Activated B cell treated with CpG ODN at 0.5 μM for 24 hours (primary cell): ENCODE results near the gene INAVA. TPM values are rescaled to one million over a fixed set of nuclear protein-coding genes. Genes with fewer than 3 reads are reported as not detected.
"Not testable (repeated sequence)": the region's sequence is repeated elsewhere in the genome, so short reads cannot be mapped to it uniquely, and the experiment has no call there.

Experiments
- ATAC-seq: fragments of 200-7000 bp; cut with Tn5 transposase; one replicate; pipeline ENCODE4 v1.10.0; 2021; ENCODE audit warnings: low read depth, mild to moderate bottlenecking, moderate library complexity
- CTCF ChIA-PET: fragments of 350-600 bp; sonication (Branson Sonifier 250); formaldehyde crosslinking; loops from one replicate; lab custom pipeline; 2021; ENCODE audit warnings: antibody characterized with exemption; lab: Charles Lee
- POLR2A ChIA-PET: fragments of 350-600 bp; sonication (Branson Sonifier 250); formaldehyde crosslinking; loops from one replicate; lab custom pipeline; 2021; ENCODE audit warnings: antibody characterized with exemption; lab: Charles Lee
- DNase-seq: peaks from one replicate; pipeline ENCODE4 v3.0.0; 2022
- H3K27ac Mint-ChIP-seq: one replicate; pipeline ENCODE4 v1.8.0; 2020; ENCODE audit warnings: mixed read lengths
- H3K27me3 Mint-ChIP-seq: one replicate; pipeline ENCODE4 v1.8.0; 2021; ENCODE audit warnings: mixed read lengths
- H3K36me3 Mint-ChIP-seq: one replicate; pipeline ENCODE4 v1.8.0; 2021; ENCODE audit warnings: low read depth, mixed read lengths
- H3K4me1 Mint-ChIP-seq: one replicate; pipeline ENCODE4 v1.8.0; 2021; ENCODE audit warnings: mixed read lengths
- H3K4me3 Mint-ChIP-seq: one replicate; pipeline ENCODE4 v1.8.0; 2020; ENCODE audit warnings: mild to moderate bottlenecking, mixed read lengths
- H3K9me3 Mint-ChIP-seq: one replicate; pipeline ENCODE4 v1.8.0; 2020; ENCODE audit warnings: mixed read lengths
- intact Hi-C: fragments of 100-400 bp; cut with micrococcal nuclease; formaldehyde crosslinking; loops from one replicate; pipeline ENCODE4 v1.15.1; 2024
- total RNA-seq: library from RNA; stranded (reverse); gene quantifications from 2 replicates; pipeline ENCODE4 v1.2.3, GENCODE V29; 2022
- TF ChIP-seq, protein P1 (sequence below): fragments of 200-600 bp; IDR thresholded peaks from one replicate; pipeline ENCODE4 v1.8.0; 2022; ENCODE audit warnings: antibody characterized with exemption, mild to moderate bottlenecking

INAVA gene
- total RNA-seq, 1 donor from 2014 or later, result 0.44 TPM

DNA sequence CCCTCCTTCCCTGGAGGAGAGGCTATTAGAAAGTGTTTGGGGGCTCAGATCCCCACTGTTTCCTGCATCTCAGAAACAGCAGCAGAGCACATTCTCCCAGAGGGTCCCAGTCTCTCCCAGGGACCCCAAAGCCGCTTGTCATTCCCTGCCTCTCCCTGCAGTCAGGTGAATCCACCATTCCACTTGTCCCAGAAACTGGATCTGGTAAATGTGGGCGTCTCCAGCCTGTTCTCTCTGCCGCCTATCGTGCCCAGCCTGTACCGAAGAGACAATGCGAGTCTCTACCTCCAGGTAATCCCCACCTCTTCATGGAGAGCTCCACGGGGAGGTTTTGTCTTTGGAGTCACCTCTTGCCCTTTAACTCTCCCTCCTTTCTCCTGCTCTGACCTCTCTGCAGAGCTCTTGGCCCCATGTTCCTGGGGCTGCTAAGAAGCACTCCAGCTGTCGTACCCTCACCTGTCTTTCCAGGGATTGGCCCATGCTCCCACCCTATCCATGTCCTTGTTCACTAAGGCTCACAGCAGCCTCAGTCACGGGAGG, 26.9 kb downstream of the INAVA start:
- no peak for ATAC-seq
- Mint-ChIP-seq H3K27me3 (peaks cover 6% of the 10 kb centered on the region), H3K36me3 (no peaks in the 10 kb centered on the region), H3K27ac (no peak overlapping the region), H3K9me3 (no peaks in the 10 kb centered on the region), H3K4me1 (no peaks in the 10 kb centered on the region), H3K4me3 (no peak overlapping the region)
- intact Hi-C loops, result no loop called here
- TF ChIP-seq, protein P1, sequence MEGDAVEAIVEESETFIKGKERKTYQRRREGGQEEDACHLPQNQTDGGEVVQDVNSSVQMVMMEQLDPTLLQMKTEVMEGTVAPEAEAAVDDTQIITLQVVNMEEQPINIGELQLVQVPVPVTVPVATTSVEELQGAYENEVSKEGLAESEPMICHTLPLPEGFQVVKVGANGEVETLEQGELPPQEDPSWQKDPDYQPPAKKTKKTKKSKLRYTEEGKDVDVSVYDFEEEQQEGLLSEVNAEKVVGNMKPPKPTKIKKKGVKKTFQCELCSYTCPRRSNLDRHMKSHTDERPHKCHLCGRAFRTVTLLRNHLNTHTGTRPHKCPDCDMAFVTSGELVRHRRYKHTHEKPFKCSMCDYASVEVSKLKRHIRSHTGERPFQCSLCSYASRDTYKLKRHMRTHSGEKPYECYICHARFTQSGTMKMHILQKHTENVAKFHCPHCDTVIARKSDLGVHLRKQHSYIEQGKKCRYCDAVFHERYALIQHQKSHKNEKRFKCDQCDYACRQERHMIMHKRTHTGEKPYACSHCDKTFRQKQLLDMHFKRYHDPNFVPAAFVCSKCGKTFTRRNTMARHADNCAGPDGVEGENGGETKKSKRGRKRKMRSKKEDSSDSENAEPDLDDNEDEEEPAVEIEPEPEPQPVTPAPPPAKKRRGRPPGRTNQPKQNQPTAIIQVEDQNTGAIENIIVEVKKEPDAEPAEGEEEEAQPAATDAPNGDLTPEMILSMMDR, result no peak
- POLR2A ChIA-PET, result no interaction called here
- CTCF ChIA-PET, result no interaction called here
- no peak for DNase-seq

DNA sequence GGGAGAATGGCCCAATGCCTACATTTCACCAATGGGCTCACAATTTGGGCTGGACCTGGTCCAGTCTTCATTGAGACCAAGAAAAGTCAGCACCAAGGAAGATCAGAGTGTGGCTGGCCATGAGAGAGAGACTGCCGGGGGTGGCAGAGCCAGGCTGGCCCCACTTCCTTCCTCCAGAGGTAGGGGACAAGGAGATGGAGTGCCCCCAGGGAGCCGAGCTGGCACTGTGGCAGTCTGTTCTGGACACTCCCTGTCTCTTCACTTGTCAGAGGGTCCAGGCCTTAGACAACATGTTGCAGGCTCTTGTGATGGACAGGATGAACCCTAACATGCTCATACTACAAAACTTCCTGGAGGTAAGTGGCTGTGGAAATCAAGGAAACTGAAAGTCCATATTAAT, 27.7 kb downstream of the INAVA start:
- ATAC-seq, result no peak
- H3K27me3 Mint-ChIP-seq, result peaks cover 6% of the 10 kb centered on the region
- POLR2A ChIA-PET, result no interaction called here
- CTCF ChIA-PET, result no interaction called here
- H3K36me3 Mint-ChIP-seq, result no peaks in the 10 kb centered on the region
- intact Hi-C loops, result no loop called here
- TF ChIP-seq, protein P1, result no peak
- no peaks in the 10 kb centered on the region for H3K4me1 Mint-ChIP-seq
- H3K9me3 Mint-ChIP-seq, result no peaks in the 10 kb centered on the region
- H3K4me3 Mint-ChIP-seq, result no peak overlapping the region
- no peak overlapping the region for H3K27ac Mint-ChIP-seq
- no peak for DNase-seq

DNA sequence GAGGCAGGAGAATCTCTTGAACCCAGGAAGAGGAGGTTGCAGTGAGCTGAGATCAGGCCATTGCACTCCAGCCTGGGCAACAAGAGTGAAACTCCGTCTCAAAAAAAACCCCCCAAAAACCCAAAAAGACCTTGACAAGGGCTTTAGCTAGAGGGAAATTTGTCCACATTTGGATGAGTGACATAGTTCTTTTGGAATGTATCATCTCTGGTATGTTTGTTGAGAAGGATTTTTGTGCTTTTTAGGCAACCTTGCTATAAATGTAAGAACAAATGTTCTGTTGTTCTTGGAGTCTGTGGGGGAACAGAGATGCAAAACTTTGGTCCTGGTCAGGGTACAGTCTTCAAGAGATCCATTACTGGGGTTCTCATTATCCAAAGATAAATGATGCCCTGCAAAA, 28.9 kb downstream of the INAVA start:
- no peak overlapping the region for H3K27ac Mint-ChIP-seq
- H3K27me3 Mint-ChIP-seq, result peaks cover 6% of the 10 kb centered on the region
- no peak for ATAC-seq
- H3K4me3 Mint-ChIP-seq, result no peak overlapping the region
- ChIA-PET CTCF (no interaction called here), POLR2A (no interaction called here)
- H3K36me3 Mint-ChIP-seq, result no peaks in the 10 kb centered on the region
- H3K9me3 Mint-ChIP-seq, result no peaks in the 10 kb centered on the region
- TF ChIP-seq, protein P1, result no peak
- no peaks in the 10 kb centered on the region for H3K4me1 Mint-ChIP-seq
- no peak for DNase-seq
- intact Hi-C loops, result no loop called here

DNA sequence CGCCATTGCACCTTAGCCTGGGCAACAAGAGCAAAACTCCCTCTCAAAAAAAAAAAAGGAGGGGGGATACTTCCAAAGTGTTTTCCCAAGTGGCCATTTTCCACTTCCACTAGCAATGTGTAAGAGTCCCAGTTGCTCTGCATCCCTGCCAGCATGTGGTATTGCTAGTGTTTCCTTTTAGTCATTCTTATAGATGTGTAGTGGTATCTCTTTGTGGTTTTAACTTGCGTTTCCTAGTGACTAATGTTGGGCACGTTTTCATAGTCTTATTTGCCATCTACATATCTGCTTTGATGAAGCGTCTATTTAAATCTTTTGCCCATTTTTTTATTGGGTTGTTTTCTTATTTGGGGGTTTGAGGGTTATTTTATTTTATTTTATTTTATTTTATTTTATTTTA, 31.1 kb downstream of the INAVA start:
- H3K9me3 Mint-ChIP-seq, result no peaks in the 10 kb centered on the region
- CTCF ChIA-PET, result no interaction called here
- ATAC-seq (no peak), DNase-seq (no peak)
- POLR2A ChIA-PET, result no interaction called here
- TF ChIP-seq, protein P1, result no peak
- H3K27ac Mint-ChIP-seq, result no peak overlapping the region
- H3K4me1 Mint-ChIP-seq, result no peaks in the 10 kb centered on the region
- H3K36me3 Mint-ChIP-seq, result no peaks in the 10 kb centered on the region
- no peak overlapping the region for H3K4me3 Mint-ChIP-seq
- H3K27me3 Mint-ChIP-seq, result peaks cover 6% of the 10 kb centered on the region
- intact Hi-C loops, result no loop called here

DNA sequence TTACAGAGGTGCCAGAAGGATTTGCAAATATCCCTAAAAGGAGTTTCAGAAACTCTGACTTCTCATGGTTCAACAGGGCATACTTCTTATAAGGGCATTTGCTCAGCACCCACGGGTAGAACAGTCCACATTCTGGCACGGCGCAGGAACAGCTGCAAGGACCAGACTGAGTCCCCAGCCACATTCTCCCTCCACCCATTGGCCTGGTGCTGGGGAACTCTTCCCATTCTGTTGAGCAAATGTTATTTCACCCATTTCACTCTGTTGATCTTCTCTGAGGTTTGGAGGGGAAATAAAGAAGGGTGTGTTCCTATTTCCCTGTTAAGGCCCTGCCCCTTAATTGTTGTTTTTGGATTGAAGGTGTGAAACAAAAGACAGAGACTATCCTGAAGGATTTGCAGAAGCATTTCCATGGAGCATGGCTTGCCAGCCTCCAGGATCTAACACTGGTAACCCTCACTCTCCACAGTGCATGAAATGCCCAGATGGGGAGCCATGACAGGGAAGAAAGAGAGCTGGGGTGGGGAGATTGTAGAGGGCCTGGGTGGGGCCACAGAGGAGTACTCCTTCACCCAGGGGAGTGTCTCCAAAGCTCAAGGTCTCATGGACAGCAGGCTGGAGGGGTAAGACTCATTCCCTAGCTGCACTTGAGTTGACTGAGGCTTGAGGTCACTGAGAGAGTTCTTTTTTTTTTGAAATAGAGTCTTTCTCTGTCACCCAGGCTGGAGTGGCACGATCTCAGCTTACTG, 35.0 kb downstream of the INAVA start:
- ATAC-seq (no peak), DNase-seq (no peak)
- intact Hi-C loops, result no loop called here
- peaks cover 3% of the 10 kb centered on the region for H3K9me3 Mint-ChIP-seq
- H3K4me1 Mint-ChIP-seq, result no peaks in the 10 kb centered on the region
- H3K4me3 Mint-ChIP-seq, result no peak overlapping the region
- CTCF ChIA-PET, result no interaction called here
- TF ChIP-seq, protein P1, result no peak
- no peak overlapping the region for H3K27ac Mint-ChIP-seq
- POLR2A ChIA-PET, result no interaction called here
- H3K36me3 Mint-ChIP-seq, result no peaks in the 10 kb centered on the region
- peaks cover 3% of the 10 kb centered on the region for H3K27me3 Mint-ChIP-seq

DNA sequence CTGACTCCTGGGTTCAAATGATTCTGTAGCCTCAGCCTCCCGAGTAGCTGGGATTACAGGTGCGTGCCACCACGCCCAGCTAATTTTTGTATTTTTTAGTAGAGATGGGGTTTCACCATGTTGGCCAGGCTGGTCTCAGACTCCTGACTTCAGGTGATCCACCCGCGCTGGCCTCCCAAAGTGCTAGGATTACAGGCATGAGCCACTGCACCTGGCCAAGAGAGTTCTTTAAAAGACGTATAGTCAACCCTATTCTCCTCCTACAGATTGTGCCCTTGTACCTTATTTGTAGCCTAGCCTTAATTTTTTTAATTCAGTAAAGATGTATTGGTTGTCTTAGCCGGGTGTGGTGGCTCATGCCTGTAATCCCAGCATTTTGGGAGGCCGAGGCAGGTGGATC, 35.6 kb downstream of the INAVA start:
- POLR2A ChIA-PET, H3K27ac Mint-ChIP-seq, intact Hi-C loops, H3K9me3 Mint-ChIP-seq, H3K4me3 Mint-ChIP-seq, H3K4me1 Mint-ChIP-seq, ATAC-seq, H3K27me3 Mint-ChIP-seq, H3K36me3 Mint-ChIP-seq, DNase-seq: not testable (repeated sequence)
- CTCF ChIA-PET, result interaction anchor here (1.5 kb wide), 1 partner anchor 41 kb away, joined by 3 read pairs; no protein-coding TSS in a partner anchor
